Heart left ventricle (tissue), 16 donors: Measurements from ENCODE around the gene PRSS57. TPM values are rescaled to one million over a fixed set of nuclear protein-coding genes. Genes with fewer than 3 reads are reported as not detected.

Experiments
- ATAC-seq, 4 donors: fragments of 200-7000 bp; cut with Tn5 transposase; one replicate each; pipeline ENCODE4 v1.9.1; 2020 to 2022; ENCODE audit warnings: moderate library complexity in 4 of 4, mild to moderate bottlenecking in 3 of 4, moderate number of reproducible peaks in 1 of 4
- DNase-seq, 5 donors: peaks; one replicate each; pipeline ENCODE4 v3.0.0-alpha.2; 2020
- H3K27ac ChIP-seq, 12 donors: fragments of 200-600 bp; sonication (generic) in 4 of 12; one replicate each; pipeline versions ENCODE4 v1.5.0 to v1.8.0; 2016 to 2022; ENCODE audit warnings: mild to moderate bottlenecking in 2 of 12
- H3K27me3 ChIP-seq, 9 donors: fragments of 200-600 bp; sonication (generic) in 2 of 9; one replicate each; pipeline versions ENCODE4 v1.5.1 to v1.8.0; 2016 to 2022; ENCODE audit warnings: mild to moderate bottlenecking in 3 of 9
- H3K36me3 ChIP-seq, 9 donors: fragments of 200-600 bp; sonication (generic) in 2 of 9; one replicate each; pipeline versions ENCODE4 v1.5.0 to v1.8.0; 2018 to 2022; ENCODE audit warnings: mild to moderate bottlenecking in 2 of 9
- H3K4me1 ChIP-seq, 12 donors: fragments of 200-600 bp; sonication (generic) in 4 of 12; one replicate each; pipeline versions ENCODE4 v1.5.0 to v1.8.0; 2016 to 2022; ENCODE audit warnings: mild to moderate bottlenecking in 3 of 12
- H3K4me3 ChIP-seq, 12 donors: fragments of 200-600 bp; sonication (generic) in 4 of 12; one replicate each; pipeline versions ENCODE4 v1.5.0 to v1.8.0; 2017 to 2022; ENCODE audit warnings: mild to moderate bottlenecking in 9 of 12, moderate library complexity in 4 of 12
- H3K9me3 ChIP-seq, 12 donors: fragments of 200-600 bp; sonication (generic) in 4 of 12; one replicate each; pipeline versions ENCODE4 v1.5.0 to v1.8.0; 2016 to 2022; ENCODE audit warnings: mild to moderate bottlenecking in 1 of 12
- POLR2A ChIP-seq, 2 donors: fragments of 450-650 bp; IDR thresholded peaks; one replicate each; pipeline ENCODE4 v1.6.1; 2017; ENCODE audit warnings: antibody characterized with exemption in 2 of 2, mild to moderate bottlenecking in 2 of 2, moderate library complexity in 2 of 2
- WGBS, 4 donors: extraction: QIAGEN DNeasy Blood & Tissue Kit in 2 of 4; methylation state at CpG; one replicate each; pipeline versions ENCODE4 v1.1.5 to v1.1.7; 2013 to 2018; 5-methylcytosine and 5-hydroxymethylcytosine counted together
- intact Hi-C, 10 donors: fragments of 100-400 bp; cut with DNase I; formaldehyde crosslinking; loops; one replicate each; pipeline versions ENCODE4 v1.11.1 to v1.14.2; 2022
- long read RNA-seq, 3 donors: library from polyadenylated mRNA; unstranded; transcript quantifications; one replicate each; pipeline ENCODE4 v2.0.0, GENCODE V29; 2020 to 2021
- polyA plus RNA-seq, 2 donors: library from polyadenylated mRNA; stranded (reverse); fragments of 200-250 nt; gene quantifications; one replicate each; pipeline ENCODE4 v1.2.3, GENCODE V29; 2013
- total RNA-seq, 9 donors: library from RNA; depleted of rRNA in 2 of 9; stranded (reverse); fragments of >200 nt in 2 of 9; fragmentation: NEBNext Ultra II Directional in 3 of 9; extraction: Animal tissue kit (Norgen Biotek cat#: 25700) in 3 of 9; gene quantifications; one replicate each; pipeline versions ENCODE4 v1.1.0 to v1.2.4, GENCODE V29; 2016 to 2023
- TF ChIP-seq, protein P1 (sequence below), 12 donors: fragments of 200-600 bp; sonication (generic) in 4 of 12; IDR thresholded peaks; one replicate each; pipeline versions ENCODE4 v1.5.0 to v1.8.0; 2018 to 2022; ENCODE audit warnings: antibody characterized with exemption in 12 of 12, mild to moderate bottlenecking in 5 of 12
- donor health status: ischemic (EF 13 %, LVEDD 7.1; RV severe dilation, severe dysfunction).
- donor health status: healthy with polysubstance abuse.
- donor health status: DM: no; HTN: yes; CAD: no.
- donor health status: DM: no; HTN: no; CAD: no.
- donor health status: ischemic (EF 25% LVEDD 6.9; RV normal size, moderate dysfunction).
- donor health status: ischemic (EF 25% LVEDD 5.7; RV mildly dilated, moderate dysfunction).
- donor health status: healthy.
- donor health status: DM: yes; HTN: yes; CAD: no.
- donor health status: ischemic (EF 35%, LVEDD 5.7; RV mildly dilated, moderate dysfunction).
- donor health status: nonischemic (EF 11% LVEDD 7.7; RV severe dilation, severe dysfunction).
- donor health status: DM: yes; HTN: yes; CAD: no.
- donor health status: PGD.
- donor health status: ischemic (EF 29% LVEDD 5.4; RV normal size, mild dysfunction).
- donor health status: nonischemic (EF 23%, LVEDD 6.1; RV moderate dilation, normal function).

Gene PRSS57
- not detected for total RNA-seq
- polyA plus RNA-seq: not detected
- long read RNA-seq, donor 1: 0 reads
- long read RNA-seq, donor 2: 0 reads
- long read RNA-seq, donor 3: 0 reads

DNA sequence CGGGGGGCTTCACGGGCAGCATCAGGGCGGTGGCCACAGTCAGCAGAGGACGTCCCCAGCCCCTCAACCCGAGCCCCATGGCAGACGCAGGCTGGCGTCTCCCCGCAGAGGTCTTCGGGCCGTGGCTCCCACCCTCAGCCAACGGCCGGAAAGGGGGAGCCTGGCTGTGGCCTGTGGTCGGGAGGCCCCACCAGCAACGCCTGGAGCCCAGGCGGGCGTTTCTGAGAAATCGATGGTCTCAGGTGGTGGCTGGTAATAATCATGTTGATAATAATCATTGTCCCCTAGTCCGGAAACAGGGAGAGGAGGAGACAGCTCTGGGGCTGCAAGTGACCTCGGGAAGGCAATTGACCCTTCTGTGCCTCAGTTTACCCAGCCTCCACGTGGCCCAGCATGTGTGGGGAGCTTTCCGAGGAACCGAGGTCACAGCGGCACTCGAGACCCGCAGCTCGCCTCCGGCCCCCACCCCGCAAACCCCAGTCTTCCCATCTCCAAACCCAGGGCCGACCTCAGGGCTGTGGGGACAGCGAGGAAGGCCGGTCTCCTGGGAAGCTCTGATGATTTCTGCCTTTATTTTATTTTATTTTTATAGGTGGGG, at the start of gene PRSS57:
Gene PRSS57, minus strand, starts transcription at position 101 of the 598 bp plus-strand sequence. Its CDS starts 22 bp downstream, at position 79.
- intact Hi-C loops: no loop called here
- Histone ChIP-seq H3K27me3 (peaks cover 0 to 17% (median 5%) of the 10 kb centered on the region in 9 donors), H3K27ac (no peak within 1 kb of the TSS), H3K4me3 (peak within 1 kb of the TSS in 1 of 12 donors; percentile 5), H3K4me1 (peaks cover 0 to 15% (median 0%) of the 10 kb centered on the region in 12 donors), H3K36me3 (no peaks in the 10 kb centered on the region), H3K9me3 (no peaks in the 10 kb centered on the region)
- ATAC-seq (no peak), DNase-seq (no peak)
- WGBS, 4 donors: 64 to 81% (median 73%) methylated on average over 15 to 31 of the region's 31 CpGs
- TF ChIP-seq, protein P1, sequence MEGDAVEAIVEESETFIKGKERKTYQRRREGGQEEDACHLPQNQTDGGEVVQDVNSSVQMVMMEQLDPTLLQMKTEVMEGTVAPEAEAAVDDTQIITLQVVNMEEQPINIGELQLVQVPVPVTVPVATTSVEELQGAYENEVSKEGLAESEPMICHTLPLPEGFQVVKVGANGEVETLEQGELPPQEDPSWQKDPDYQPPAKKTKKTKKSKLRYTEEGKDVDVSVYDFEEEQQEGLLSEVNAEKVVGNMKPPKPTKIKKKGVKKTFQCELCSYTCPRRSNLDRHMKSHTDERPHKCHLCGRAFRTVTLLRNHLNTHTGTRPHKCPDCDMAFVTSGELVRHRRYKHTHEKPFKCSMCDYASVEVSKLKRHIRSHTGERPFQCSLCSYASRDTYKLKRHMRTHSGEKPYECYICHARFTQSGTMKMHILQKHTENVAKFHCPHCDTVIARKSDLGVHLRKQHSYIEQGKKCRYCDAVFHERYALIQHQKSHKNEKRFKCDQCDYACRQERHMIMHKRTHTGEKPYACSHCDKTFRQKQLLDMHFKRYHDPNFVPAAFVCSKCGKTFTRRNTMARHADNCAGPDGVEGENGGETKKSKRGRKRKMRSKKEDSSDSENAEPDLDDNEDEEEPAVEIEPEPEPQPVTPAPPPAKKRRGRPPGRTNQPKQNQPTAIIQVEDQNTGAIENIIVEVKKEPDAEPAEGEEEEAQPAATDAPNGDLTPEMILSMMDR (IDR thresholded peaks at IDR 0.05): no peak
- TF ChIP-seq POLR2A (IDR thresholded peaks at IDR 0.05): no peak

DNA sequence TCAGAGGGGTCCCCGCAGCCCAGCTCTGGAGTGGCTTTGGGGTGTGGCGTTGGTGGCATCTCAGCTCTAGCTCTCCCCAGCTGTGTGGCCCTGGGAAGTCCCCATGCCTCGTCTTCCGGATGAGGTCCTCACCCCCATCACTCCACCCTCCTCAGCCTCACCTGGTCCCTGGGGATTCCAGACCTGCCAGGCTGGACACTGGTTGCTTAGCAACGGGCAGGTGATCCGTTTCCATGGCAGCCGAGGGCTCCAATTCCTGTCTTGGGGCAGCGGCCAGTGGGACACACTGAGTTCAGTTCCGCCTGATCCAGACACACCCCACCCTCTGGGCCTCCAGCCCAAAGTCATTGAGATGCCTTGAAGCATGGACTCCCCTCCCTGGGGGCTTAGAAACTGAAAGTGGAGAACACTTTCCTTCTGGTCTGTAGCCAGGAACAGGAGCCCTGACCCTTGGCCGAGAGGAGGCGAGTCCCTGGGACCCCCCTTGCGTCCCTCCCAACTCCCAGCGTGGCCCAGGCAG, 48.0 kb upstream of the PRSS57 start:
- intact Hi-C loops: loop anchor here in 1 of 10 donors (5.0 kb wide), 1 partner anchor 41 kb away; no protein-coding TSS in a partner anchor
- Histone ChIP-seq H3K36me3 (peaks cover 0 to 31% (median 0%) of the 10 kb centered on the region in 9 donors), H3K4me1 (peaks cover 0 to 4% (median 0%) of the 10 kb centered on the region in 12 donors), H3K9me3 (peaks cover 0 to 32% (median 15%) of the 10 kb centered on the region in 12 donors), H3K27ac (no peak overlapping the region), H3K27me3 (no peaks in the 10 kb centered on the region), H3K4me3 (no peak overlapping the region)
- DNase-seq: peak in 3 of 5 donors; percentile 41 to 64 (median 60)
- no peak for TF ChIP-seq POLR2A (IDR thresholded peaks at IDR 0.05)
- TF ChIP-seq, protein P1 (IDR thresholded peaks at IDR 0.05): no peak
- 59 to 64% (median 60%) methylated on average over 11 to 13 of the region's 13 CpGs for WGBS, 4 donors
- ATAC-seq: peak; percentile 16 to 49 (median 33)

DNA sequence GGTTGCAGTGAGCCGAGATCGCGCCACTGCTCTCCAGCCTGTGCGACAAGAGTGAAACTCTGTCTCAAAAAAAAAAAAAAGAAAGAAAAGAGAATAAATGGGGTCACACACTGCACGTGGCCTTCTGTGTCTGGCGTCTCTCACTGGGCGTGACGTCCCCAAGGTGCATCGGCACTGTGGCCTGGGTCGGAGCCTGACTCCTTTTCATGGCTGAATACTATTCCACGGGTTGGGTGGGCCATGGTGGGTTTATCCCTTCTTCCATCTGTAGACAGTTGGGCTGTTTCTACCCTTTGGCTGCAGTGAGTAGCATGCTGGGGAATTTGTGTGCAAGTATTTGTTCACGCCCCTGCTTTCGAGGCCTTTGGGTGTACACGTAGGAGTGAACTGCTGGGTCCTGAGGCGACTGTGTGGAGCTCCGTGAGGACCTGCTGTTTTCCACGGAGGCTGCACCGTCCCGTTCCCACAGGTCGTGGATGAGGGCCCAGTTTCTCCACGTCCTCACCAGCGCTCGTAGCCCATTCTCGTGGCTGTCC, 47.4 kb upstream of the PRSS57 start:
- Histone ChIP-seq H3K9me3 (peaks cover 0 to 27% (median 10%) of the 10 kb centered on the region in 12 donors), H3K36me3 (peaks cover 0 to 26% (median 0%) of the 10 kb centered on the region in 9 donors), H3K27ac (no peak overlapping the region), H3K27me3 (no peaks in the 10 kb centered on the region), H3K4me1 (peaks cover 0 to 4% (median 0%) of the 10 kb centered on the region in 12 donors), H3K4me3 (no peak overlapping the region)
- ATAC-seq (no peak), DNase-seq (no peak)
- TF ChIP-seq, protein P1 (IDR thresholded peaks at IDR 0.05): no peak
- TF ChIP-seq POLR2A (IDR thresholded peaks at IDR 0.05): no peak
- intact Hi-C loops: loop anchor here in 1 of 10 donors (5.0 kb wide), 1 partner anchor 40 kb away; no protein-coding TSS in a partner anchor
- WGBS, 4 donors: 94 to 97% (median 96%) methylated on average over 24 of the region's 24 CpGs
